ENCODE data around the gene MGAT5B. TPM values are rescaled to one million over a fixed set of nuclear protein-coding genes. Genes with fewer than 3 reads are reported as not detected.
A peak's percentile ranks its signal among the peaks of the same experiment; 100 is the strongest.

MGAT5B gene
- total and polyA plus RNA-seq, 4 experiments from 2014 or later: 0.25 to 2.4 (median 1.8) TPM; not detected in 1

DNA sequence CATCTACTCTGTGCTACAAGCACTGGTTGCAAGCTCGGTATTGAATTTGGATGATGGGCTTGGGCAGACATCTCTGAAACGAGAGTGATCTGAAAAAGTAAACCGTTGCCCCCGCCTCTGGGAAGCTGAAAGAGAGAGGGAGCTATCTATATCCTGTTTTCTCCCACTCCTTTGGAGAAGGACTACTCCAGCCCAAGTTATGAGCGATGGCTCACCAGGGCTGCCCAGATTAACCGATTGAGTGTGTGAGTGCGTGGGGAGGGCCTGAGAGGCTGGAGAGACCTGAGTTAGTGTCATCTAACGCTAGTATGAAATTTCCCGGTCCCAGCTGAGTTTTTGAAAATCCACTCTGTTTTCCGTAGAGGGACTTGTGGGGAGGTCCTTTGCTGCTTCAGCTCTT is 11.5 kb downstream of the MGAT5B start:
- DNase-seq: no peak
- CTCF ChIA-PET (ENCODE audit: partially characterized antibody): interaction anchor here (0.9 to 1.7 kb wide), 3 partner anchors 12 to 187 kb away, joined by 3 to 4 read pairs (median 3); no protein-coding TSS in a partner anchor
- Histone ChIP-seq H3K27me3 (ENCODE audit: insufficient read depth, low read length) (no peaks in the 10 kb centered on the region), H3K36me3 (ENCODE audit: insufficient read depth, low read length) (no peaks in the 10 kb centered on the region), H3K4me1 (ENCODE audit: insufficient read depth, low read length) (no peaks in the 10 kb centered on the region), H3K9me3 (ENCODE audit: control insufficient read depth in 1 of 2, low read length in 2 of 2) (no peaks in the 10 kb centered on the region), H3K27ac (ENCODE audit: low read depth, low read length) (no peak overlapping the region), H3K4me3 (ENCODE audit: low read length in 2 of 2) (no peak overlapping the region)
- intact Hi-C loops (cut with micrococcal nuclease): no loop called here
- H3K4me1 Mint-ChIP-seq: no peaks in the 10 kb centered on the region
- H3K4me3 Mint-ChIP-seq: no peak overlapping the region
- peaks cover 0 to 4% of the 10 kb centered on the region in 2 donors for H3K27me3 Mint-ChIP-seq
- H3K27ac Mint-ChIP-seq: peak overlapping the region in 1 of 7 donors; percentile 74
- peaks cover 0 to 3% of the 10 kb centered on the region in 2 donors for H3K36me3 Mint-ChIP-seq
- peaks cover 0 to 7% (median 3%) of the 10 kb centered on the region in 8 donors for H3K9me3 Mint-ChIP-seq
- POLR2A ChIA-PET (ENCODE audit: partially characterized antibody): interaction anchor here (1.4 kb wide), 1 partner anchor 10 kb away, joined by 3 read pairs; no protein-coding TSS in a partner anchor

DNA sequence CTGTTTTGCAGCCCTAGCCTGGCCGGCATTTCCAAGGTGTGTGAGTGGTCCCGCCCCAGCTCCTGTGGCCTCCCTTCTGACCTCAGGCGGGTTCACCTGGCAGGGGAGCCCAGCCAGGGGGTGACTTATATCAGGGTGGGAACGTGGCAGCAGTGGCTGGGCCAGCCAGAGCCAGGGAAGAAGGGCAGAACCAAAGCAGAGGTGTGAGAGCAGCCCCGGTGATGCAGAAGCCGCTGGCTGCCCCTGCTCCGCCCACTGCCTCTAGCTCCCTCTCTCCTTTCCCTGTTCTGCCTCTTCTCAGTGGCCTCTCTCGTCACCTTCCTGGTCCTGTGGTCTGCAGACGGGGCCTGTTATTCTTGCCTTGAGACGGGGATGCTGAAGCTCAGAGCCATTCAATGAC is 12.1 kb downstream of the MGAT5B start:
- H3K4me3 Mint-ChIP-seq: no peak overlapping the region
- CTCF ChIA-PET (ENCODE audit: partially characterized antibody): interaction anchor here (1.0 to 1.6 kb wide), 2 partner anchors 13 to 176 kb away, joined by 3 read pairs; no protein-coding TSS in a partner anchor

DNA sequence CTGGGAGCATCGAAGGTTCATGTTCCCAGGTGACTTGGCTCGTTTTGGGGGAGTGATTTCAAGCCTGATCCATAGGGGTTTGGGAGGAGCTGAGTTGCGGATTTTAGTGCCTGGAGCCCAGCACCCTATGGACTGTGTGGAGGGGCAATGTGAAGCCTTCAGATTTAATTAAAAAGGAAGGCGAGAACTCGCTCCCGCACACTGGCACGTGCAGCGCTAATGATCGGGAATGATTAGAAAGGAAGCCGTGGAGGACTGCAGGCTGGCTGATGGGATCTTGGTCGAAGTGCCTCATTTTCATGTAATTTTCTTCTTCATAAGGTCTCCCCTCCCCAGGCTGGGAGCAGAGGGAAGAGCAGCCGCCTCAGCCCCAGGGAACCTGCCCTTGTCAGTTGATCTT is 12.8 kb downstream of the MGAT5B start:
- CTCF ChIA-PET (ENCODE audit: partially characterized antibody): interaction anchor here (1.0 to 1.6 kb wide), 2 partner anchors 13 to 175 kb away, joined by 3 read pairs; no protein-coding TSS in a partner anchor
- POLR2A ChIA-PET (ENCODE audit: partially characterized antibody): interaction anchor here (1.4 kb wide), 1 partner anchor 11 kb away, joined by 3 read pairs; no protein-coding TSS in a partner anchor
- intact Hi-C loops (cut with micrococcal nuclease): no loop called here
- Mint-ChIP-seq H3K4me3 (no peak overlapping the region), H3K27ac (peak overlapping the region in 1 of 7 donors; percentile 71), H3K4me1 (no peaks in the 10 kb centered on the region), H3K36me3 (no peaks in the 10 kb centered on the region), H3K9me3 (no peaks in the 10 kb centered on the region), H3K27me3 (peaks cover 0 to 2% of the 10 kb centered on the region in 2 donors)
- no peak for DNase-seq
- no peaks in the 10 kb centered on the region for H3K9me3 ChIP-seq (ENCODE audit: control insufficient read depth in 1 of 2, low read length in 2 of 2)
- H3K27ac ChIP-seq (ENCODE audit: low read depth, low read length): no peak overlapping the region
- no peaks in the 10 kb centered on the region for H3K4me1 ChIP-seq (ENCODE audit: insufficient read depth, low read length)
- no peaks in the 10 kb centered on the region for H3K36me3 ChIP-seq (ENCODE audit: insufficient read depth, low read length)
- H3K27me3 ChIP-seq (ENCODE audit: insufficient read depth, low read length): no peaks in the 10 kb centered on the region
- no peak overlapping the region for H3K4me3 ChIP-seq (ENCODE audit: low read length in 2 of 2)

More for the DNA sequence above, 12.1 kb downstream of the MGAT5B start:
- Histone ChIP-seq H3K27me3 (ENCODE audit: insufficient read depth, low read length) (no peaks in the 10 kb centered on the region), H3K36me3 (ENCODE audit: insufficient read depth, low read length) (no peaks in the 10 kb centered on the region), H3K27ac (ENCODE audit: low read depth, low read length) (no peak overlapping the region), H3K9me3 (ENCODE audit: control insufficient read depth in 1 of 2, low read length in 2 of 2) (no peaks in the 10 kb centered on the region), H3K4me3 (ENCODE audit: low read length in 2 of 2) (no peak overlapping the region), H3K4me1 (ENCODE audit: insufficient read depth, low read length) (no peaks in the 10 kb centered on the region)
- DNase-seq: no peak
- no peak overlapping the region for H3K27ac Mint-ChIP-seq
- peaks cover 0 to 5% (median 2%) of the 10 kb centered on the region in 8 donors for H3K9me3 Mint-ChIP-seq
- peaks cover 0 to 1% of the 10 kb centered on the region in 2 donors for H3K36me3 Mint-ChIP-seq
- intact Hi-C loops (cut with micrococcal nuclease): no loop called here
- H3K4me1 Mint-ChIP-seq: no peaks in the 10 kb centered on the region
- POLR2A ChIA-PET (ENCODE audit: partially characterized antibody): interaction anchor here (1.4 kb wide), 1 partner anchor 10 kb away, joined by 3 read pairs; no protein-coding TSS in a partner anchor
- H3K27me3 Mint-ChIP-seq: peaks cover 0 to 3% of the 10 kb centered on the region in 2 donors

- H3K27ac Mint-ChIP-seq: peak overlapping the region in 1 of 7 donors; percentile 71
- no peaks in the 10 kb centered on the region for H3K9me3 Mint-ChIP-seq
- no peak overlapping the region for H3K4me3 Mint-ChIP-seq
- peaks cover 0 to 2% of the 10 kb centered on the region in 2 donors for H3K27me3 Mint-ChIP-seq
- no peaks in the 10 kb centered on the region for H3K27me3 ChIP-seq (ENCODE audit: insufficient read depth, low read length)
- H3K36me3 ChIP-seq (ENCODE audit: insufficient read depth, low read length): no peaks in the 10 kb centered on the region
- ChIA-PET CTCF (ENCODE audit: partially characterized antibody) (interaction anchor here (1.6 kb wide), 1 partner anchor 175 kb away, joined by 3 read pairs; no protein-coding TSS in a partner anchor), POLR2A (ENCODE audit: partially characterized antibody) (no interaction called here)
- no peaks in the 10 kb centered on the region for H3K4me1 Mint-ChIP-seq
- no peaks in the 10 kb centered on the region for H3K4me1 ChIP-seq (ENCODE audit: insufficient read depth, low read length)
- intact Hi-C loops (cut with micrococcal nuclease): no loop called here
- no peak for DNase-seq
- H3K36me3 Mint-ChIP-seq: no peaks in the 10 kb centered on the region
- no peak overlapping the region for H3K27ac ChIP-seq (ENCODE audit: low read depth, low read length)
- no peak overlapping the region for H3K4me3 ChIP-seq (ENCODE audit: low read length in 2 of 2)
- no peaks in the 10 kb centered on the region for H3K9me3 ChIP-seq (ENCODE audit: control insufficient read depth in 1 of 2, low read length in 2 of 2)
Measured at GRCh38 chr17:76881408-76881807, 13.2 kb downstream of the MGAT5B start.

- ChIA-PET POLR2A (ENCODE audit: partially characterized antibody) (no interaction called here), CTCF (ENCODE audit: partially characterized antibody) (no interaction called here)
- Mint-ChIP-seq H3K27ac (no peak overlapping the region), H3K27me3 (peaks cover 0 to 2% of the 10 kb centered on the region in 2 donors), H3K36me3 (no peaks in the 10 kb centered on the region), H3K4me1 (no peaks in the 10 kb centered on the region), H3K4me3 (no peak overlapping the region), H3K9me3 (no peaks in the 10 kb centered on the region)
- Histone ChIP-seq H3K27me3 (ENCODE audit: insufficient read depth, low read length) (no peaks in the 10 kb centered on the region), H3K36me3 (ENCODE audit: insufficient read depth, low read length) (no peaks in the 10 kb centered on the region), H3K9me3 (ENCODE audit: control insufficient read depth in 1 of 2, low read length in 2 of 2) (no peaks in the 10 kb centered on the region), H3K27ac (ENCODE audit: low read depth, low read length) (no peak overlapping the region), H3K4me1 (ENCODE audit: insufficient read depth, low read length) (no peaks in the 10 kb centered on the region), H3K4me3 (ENCODE audit: low read length in 2 of 2) (no peak overlapping the region)
- intact Hi-C loops (cut with micrococcal nuclease): no loop called here
- no peak for DNase-seq
Measured at GRCh38 chr17:76881966-76882365, 13.8 kb downstream of the MGAT5B start.

DNA sequence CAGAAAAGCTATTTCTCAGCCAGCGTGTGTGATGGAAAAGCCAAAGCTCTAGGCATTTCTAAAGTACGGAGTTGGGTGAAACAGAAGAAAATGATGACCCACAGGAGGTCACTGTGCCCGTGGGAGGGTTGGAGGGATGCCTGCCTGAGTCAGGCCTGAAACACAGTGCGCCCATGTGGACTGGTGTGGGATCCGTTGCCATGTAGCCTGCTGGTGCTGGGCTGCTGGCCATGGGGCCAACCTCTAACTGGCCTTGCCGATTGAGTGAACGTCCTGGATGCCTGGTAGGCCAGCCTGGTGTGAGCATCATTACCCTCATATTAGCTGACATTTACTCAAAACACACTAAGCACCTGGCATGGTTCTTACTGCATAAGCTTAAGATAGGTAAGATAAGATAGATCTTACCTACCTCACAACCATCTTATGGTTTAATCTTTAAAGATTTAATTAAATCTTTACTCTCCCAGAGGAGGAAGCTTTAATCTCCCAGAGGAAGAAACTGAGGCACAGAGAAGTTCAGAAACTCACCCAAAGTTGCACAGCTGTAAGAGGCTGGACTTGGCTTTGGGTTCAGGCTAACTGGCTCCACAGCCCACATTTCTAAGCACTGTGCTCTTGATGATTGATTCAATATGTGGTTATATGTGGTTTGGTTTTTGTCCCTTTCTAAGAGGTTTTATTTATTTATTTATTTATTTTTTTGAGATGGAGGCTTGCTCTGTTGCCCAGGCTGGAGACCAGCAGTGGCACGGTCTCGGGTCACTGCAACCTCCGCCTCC is 15.7 kb downstream of the MGAT5B start:
- POLR2A ChIA-PET (ENCODE audit: partially characterized antibody): no interaction called here
- no peaks in the 10 kb centered on the region for H3K4me1 Mint-ChIP-seq
- intact Hi-C loops (cut with micrococcal nuclease): no loop called here
- DNase-seq: no peak
- CTCF ChIA-PET (ENCODE audit: partially characterized antibody): interaction anchor here (0.8 to 1.8 kb wide), 4 partner anchors 16 to 183 kb away, joined by 4 to 6 read pairs (median 4); partner anchors contain the start of gene MGAT5B
- H3K27ac ChIP-seq (ENCODE audit: low read depth, low read length): no peak overlapping the region
- no peaks in the 10 kb centered on the region for H3K27me3 Mint-ChIP-seq
- no peaks in the 10 kb centered on the region for H3K27me3 ChIP-seq (ENCODE audit: insufficient read depth, low read length)
- no peak overlapping the region for H3K4me3 Mint-ChIP-seq
- no peaks in the 10 kb centered on the region for H3K4me1 ChIP-seq (ENCODE audit: insufficient read depth, low read length)
- no peaks in the 10 kb centered on the region for H3K9me3 Mint-ChIP-seq
- no peaks in the 10 kb centered on the region for H3K9me3 ChIP-seq (ENCODE audit: control insufficient read depth in 1 of 2, low read length in 2 of 2)
- no peak overlapping the region for H3K4me3 ChIP-seq (ENCODE audit: low read length in 2 of 2)
- H3K36me3 ChIP-seq (ENCODE audit: insufficient read depth, low read length): no peaks in the 10 kb centered on the region
- no peak overlapping the region for H3K27ac Mint-ChIP-seq
- no peaks in the 10 kb centered on the region for H3K36me3 Mint-ChIP-seq

- Histone ChIP-seq H3K9me3 (ENCODE audit: control insufficient read depth in 1 of 2, low read length in 2 of 2) (no peaks in the 10 kb centered on the region), H3K36me3 (ENCODE audit: insufficient read depth, low read length) (no peaks in the 10 kb centered on the region), H3K27ac (ENCODE audit: low read depth, low read length) (no peak overlapping the region), H3K27me3 (ENCODE audit: insufficient read depth, low read length) (no peaks in the 10 kb centered on the region), H3K4me3 (ENCODE audit: low read length in 2 of 2) (no peak overlapping the region), H3K4me1 (ENCODE audit: insufficient read depth, low read length) (no peaks in the 10 kb centered on the region)
- Mint-ChIP-seq H3K27me3 (no peaks in the 10 kb centered on the region), H3K36me3 (no peaks in the 10 kb centered on the region), H3K27ac (peak overlapping the region in 1 of 7 donors; percentile 46), H3K9me3 (no peaks in the 10 kb centered on the region), H3K4me1 (no peaks in the 10 kb centered on the region), H3K4me3 (no peak overlapping the region)
- ChIA-PET POLR2A (ENCODE audit: partially characterized antibody) (no interaction called here), CTCF (ENCODE audit: partially characterized antibody) (no interaction called here)
- intact Hi-C loops (cut with micrococcal nuclease): no loop called here
- no peak for DNase-seq
Measured at GRCh38 chr17:76884995-76885893, 17.0 kb downstream of the MGAT5B start.

All from CD4-positive, alpha-beta memory T cell (primary cell).